NCI-H510A (cell line): ENCODE results near the gene AHDC1.
"Not testable (repeated sequence)": the region's sequence is repeated elsewhere in the genome, so short reads cannot be mapped to it uniquely, and the experiment has no call there.

Source experiments
- DNase-seq: peaks from one replicate; lab custom pipeline; 2025; lab: John Stamatoyannopoulos, UW

Gene AHDC1

GRCh38 chr1:27603681-27604578 is at the start of gene AHDC1:
Gene AHDC1, minus strand, starts transcription at chr1:27604144. Its CDS starts 52,029 bp downstream, at chr1:27552115.
- peak; percentile 94 for DNase-seq

GRCh38 chr1:27652111-27652864 is 48.3 kb upstream of the AHDC1 start:
- no peak for DNase-seq

- DNase-seq: peak; percentile 78
Observed at GRCh38 chr1:27650539-27651175, 46.7 kb upstream of the AHDC1 start.

GRCh38 chr1:27650171-27650538 is 46.2 kb upstream of the AHDC1 start:
- no peak for DNase-seq

- DNase-seq: no peak
Observed at GRCh38 chr1:27649306-27649635, 45.3 kb upstream of the AHDC1 start.

- DNase-seq: no peak
Observed at GRCh38 chr1:27648602-27649305, 44.8 kb upstream of the AHDC1 start.

- no peak for DNase-seq
Observed at GRCh38 chr1:27647328-27647727, 43.4 kb upstream of the AHDC1 start.

GRCh38 chr1:27646676-27647075 is 42.7 kb upstream of the AHDC1 start:
- DNase-seq: no peak

GRCh38 chr1:27645071-27645415 is 41.1 kb upstream of the AHDC1 start:
- no peak for DNase-seq

GRCh38 chr1:27644369-27645070 is 40.6 kb upstream of the AHDC1 start:
- DNase-seq: no peak

- DNase-seq: no peak
Observed at GRCh38 chr1:27643600-27644368, 39.8 kb upstream of the AHDC1 start.

- DNase-seq: not testable (repeated sequence)
Observed at GRCh38 chr1:27640514-27640913, 36.6 kb upstream of the AHDC1 start.

- no peak for DNase-seq
Observed at GRCh38 chr1:27638805-27639204, 34.9 kb upstream of the AHDC1 start.

- DNase-seq: no peak
Observed at GRCh38 chr1:27638047-27638734, 34.2 kb upstream of the AHDC1 start.

GRCh38 chr1:27635396-27636142 is 31.6 kb upstream of the AHDC1 start:
- DNase-seq: no peak

GRCh38 chr1:27634985-27635367 is 31.0 kb upstream of the AHDC1 start, which contains the start of gene FGR:
Gene FGR, minus strand, starts transcription at chr1:27635185. Its CDS starts 11,269 bp downstream, at chr1:27623916.
- DNase-seq: no peak

GRCh38 chr1:27634177-27634984 is 30.4 kb upstream of the AHDC1 start:
- no peak for DNase-seq

GRCh38 chr1:27633640-27634176 is 29.8 kb upstream of the AHDC1 start:
- no peak for DNase-seq
